ENCODE results near the gene TOR3A. TPM values are rescaled to one million over a fixed set of nuclear protein-coding genes. Genes with fewer than 3 reads are reported as not detected.

Gene TOR3A
- polyA plus RNA-seq, 10 donors: 13.2 to 19.4 (median 15.6) TPM

GRCh38 chr1:179061360-179062282 is 20.2 kb upstream of the TOR3A start:
- no peak for DNase-seq

DNA sequence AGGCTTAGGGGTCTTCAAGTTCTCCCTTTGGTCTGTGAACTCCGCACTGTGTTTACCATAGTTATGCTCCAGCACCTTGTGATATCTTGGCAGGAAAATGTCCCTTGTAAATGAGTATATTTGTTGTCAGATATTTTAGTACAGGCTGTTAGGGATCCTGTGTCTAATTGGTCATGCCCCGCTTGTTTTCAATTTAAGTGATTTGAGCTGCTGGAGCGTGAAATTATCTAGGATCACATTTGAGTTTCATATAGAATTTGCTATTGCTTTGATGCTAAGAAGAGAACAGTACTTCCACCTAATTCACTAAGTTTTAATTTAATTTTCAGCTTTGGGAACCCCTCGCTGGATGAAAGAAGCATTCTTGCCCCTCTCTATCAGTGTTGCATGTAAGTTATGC is 15.4 kb upstream of the TOR3A start:
- no peak for DNase-seq

- no peak for DNase-seq
Measured at GRCh38 chr1:179077396-179077795, 4.5 kb upstream of the TOR3A start.

DNA sequence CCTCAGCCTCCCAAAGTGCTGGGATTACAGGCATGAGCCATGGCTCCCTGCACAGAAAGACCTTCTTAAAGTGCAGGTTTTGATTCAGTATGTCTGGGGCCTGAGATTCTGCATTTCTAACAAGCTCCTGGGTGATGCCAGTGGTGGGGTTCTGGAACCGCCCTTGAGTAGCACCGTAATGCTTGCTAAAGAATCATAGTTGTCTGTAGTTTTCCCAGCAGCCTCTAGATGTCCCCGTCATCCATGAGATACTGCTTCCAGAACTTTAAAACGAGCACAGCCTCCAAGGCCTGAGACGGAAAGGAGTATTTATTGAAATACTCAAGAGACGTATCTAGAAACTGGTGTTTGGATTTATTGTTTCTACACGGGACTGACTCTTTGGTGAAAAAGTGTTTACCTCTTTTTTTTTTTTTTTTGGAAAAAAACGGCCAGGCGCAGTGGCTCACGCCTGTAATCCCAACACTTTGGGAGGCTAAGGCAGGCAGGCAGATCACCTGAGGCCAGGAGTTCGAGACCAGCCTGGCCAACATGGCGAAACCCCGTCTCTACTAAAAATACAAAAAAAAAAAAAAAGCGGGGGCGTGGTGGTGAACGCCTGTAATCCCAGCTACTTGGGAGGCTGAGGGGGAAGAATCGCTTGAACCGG is 2.6 kb upstream of the TOR3A start:
- peak; percentile 69 to 83 (median 71) for DNase-seq

- DNase-seq: no peak
Measured at GRCh38 chr1:179080866-179081686, 794 bp upstream of the TOR3A start.

DNA sequence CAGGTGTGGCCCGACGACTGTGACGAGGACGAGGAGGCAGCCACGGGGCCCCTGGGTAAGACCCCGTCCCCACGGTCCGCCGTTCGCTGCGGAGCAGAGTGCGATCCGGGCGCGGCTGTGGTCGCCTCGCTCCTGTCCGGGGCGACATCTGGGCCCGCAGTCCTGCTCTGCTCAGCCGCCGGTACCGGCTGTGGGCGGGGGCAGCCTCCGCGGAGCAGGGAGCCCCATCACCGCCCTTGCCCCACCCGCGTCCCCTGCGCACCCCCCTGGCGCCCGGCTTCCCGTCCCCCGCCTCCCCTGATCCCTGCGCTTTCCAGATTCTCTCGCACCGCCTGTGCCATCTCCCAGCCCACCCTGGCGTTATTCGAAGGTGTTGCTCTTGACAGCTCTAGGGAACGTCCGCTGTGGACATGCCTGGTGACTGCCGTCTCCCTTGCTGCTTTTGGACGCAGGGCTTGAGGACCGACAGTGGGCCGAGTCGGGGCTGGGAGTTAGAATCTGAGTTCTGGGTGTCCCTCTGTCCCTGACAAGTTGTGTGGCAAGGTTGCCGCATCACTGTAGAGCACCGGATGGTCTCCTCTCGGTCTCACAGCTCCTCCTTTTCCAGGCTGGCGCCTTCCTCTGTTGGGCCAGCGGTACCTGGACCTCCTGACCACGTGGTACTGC is 596 bp downstream of the TOR3A start:
- DNase-seq: peak in 2 of 3 donors; percentile 16 to 55

- DNase-seq: no peak
Measured at GRCh38 chr1:179082999-179083335, 1.1 kb downstream of the TOR3A start.

GRCh38 chr1:179083533-179083932 is 1.7 kb downstream of the TOR3A start:
- DNase-seq: no peak

DNA sequence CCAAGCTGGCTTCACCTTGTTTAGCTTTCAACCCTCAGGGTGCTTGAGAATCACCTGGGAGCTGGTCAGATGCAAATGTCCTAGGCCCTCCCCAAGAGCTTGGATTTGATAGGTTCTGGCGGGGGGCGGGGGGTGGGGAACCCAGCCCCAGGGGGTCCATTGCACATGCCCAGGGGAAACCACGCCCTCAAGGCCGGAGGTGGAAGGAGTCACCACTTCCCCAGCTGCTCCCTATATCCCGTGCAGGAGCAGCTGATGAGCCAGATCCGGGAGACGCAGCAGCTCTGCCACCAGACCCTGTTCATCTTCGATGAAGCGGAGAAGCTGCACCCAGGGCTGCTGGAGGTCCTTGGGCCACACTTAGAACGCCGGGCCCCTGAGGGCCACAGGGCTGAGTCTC is 5.8 kb downstream of the TOR3A start:
- DNase-seq: no peak

GRCh38 chr1:179089827-179090482 is 8.1 kb downstream of the TOR3A start:
- DNase-seq: no peak

GRCh38 chr1:179090522-179090921 is 8.7 kb downstream of the TOR3A start:
- no peak for DNase-seq

- no peak for DNase-seq
Measured at GRCh38 chr1:179090923-179091322, 9.1 kb downstream of the TOR3A start.

GRCh38 chr1:179091691-179092165 is 9.9 kb downstream of the TOR3A start:
- no peak for DNase-seq

DNA sequence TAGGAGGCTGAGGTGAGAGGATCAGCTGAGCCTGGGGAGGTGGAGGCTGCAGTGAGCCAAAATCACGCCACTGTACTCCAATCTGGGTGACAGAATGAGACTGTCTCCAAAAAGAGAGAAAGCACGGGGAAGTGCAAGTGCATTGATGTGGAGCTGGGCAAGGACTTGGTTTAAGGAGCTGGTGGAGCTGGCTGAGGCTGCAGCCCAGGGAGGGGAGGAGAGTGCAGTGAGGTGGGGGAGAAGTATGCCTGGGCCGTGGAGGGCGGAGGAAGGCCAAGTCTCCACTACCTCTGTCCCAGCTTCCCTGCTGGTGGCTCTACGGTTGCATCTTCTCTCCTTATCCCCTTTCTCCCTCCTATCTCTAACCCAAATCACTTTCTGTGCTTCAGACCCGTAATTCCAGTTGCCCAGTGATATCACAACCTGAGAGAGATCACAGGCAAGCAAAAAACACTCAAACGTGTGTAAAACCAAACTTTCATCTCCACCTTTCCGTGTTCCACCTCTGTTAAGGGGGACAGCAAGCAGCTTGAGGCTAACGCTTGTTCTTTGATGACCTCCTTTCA is 11.1 kb downstream of the TOR3A start:
- DNase-seq: no peak

DNA sequence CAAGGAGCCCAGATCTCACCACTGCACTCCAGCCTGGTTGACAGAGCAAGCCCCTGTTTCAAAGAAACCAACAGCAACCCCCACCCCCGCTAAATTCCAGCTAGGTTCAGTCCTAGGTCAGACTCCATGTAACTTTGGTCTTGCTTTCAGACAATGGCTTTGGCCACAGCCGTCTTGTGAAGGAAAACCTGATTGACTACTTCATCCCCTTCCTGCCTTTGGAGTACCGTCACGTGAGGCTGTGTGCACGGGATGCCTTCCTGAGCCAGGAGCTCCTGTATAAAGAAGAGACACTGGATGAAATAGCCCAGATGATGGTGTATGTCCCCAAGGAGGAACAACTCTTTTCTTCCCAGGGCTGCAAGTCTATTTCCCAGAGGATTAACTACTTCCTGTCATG is 12.9 kb downstream of the TOR3A start:
- DNase-seq: no peak

DNA sequence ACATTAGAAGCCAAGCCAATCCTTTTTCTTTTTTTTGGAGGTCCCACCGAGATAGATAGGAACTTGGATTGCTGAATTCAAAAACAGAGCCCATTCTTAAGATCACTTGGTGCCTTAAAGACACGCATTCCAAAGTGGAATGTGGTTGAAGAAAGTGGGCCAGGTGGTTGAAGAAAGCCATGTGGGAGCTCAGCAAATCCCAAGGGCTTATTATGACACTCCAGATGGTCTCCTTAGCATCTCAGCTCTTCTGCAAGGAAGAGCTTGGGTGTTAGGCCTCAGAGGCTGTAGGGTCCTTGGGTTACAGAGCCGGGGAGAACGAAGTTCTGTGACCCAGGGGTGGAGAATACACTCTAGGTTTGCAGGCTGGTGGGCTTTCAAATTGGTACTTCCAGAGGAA is 13.5 kb downstream of the TOR3A start:
- no peak for DNase-seq

- no peak for DNase-seq
Measured at GRCh38 chr1:179095924-179096323, 14.1 kb downstream of the TOR3A start.

DNA sequence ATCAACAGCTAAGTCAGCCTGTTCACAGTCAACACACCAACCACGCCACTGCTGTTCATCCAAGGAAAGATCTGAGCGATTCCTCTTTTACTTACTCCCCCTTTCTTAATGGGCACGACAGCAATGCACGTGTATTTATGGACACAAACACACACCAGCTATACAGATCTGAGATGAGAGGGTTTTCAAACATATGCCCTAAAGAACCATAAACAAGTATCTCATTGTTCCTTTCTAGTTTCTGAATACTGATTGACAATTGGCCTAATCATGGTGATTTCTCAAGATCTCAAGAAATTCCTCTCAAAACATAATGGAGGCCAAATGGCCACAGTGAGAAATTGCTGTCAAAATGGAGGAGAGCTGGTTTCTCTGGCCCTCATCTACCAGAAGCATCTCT is 18.0 kb downstream of the TOR3A start:
- no peak for DNase-seq

DNA sequence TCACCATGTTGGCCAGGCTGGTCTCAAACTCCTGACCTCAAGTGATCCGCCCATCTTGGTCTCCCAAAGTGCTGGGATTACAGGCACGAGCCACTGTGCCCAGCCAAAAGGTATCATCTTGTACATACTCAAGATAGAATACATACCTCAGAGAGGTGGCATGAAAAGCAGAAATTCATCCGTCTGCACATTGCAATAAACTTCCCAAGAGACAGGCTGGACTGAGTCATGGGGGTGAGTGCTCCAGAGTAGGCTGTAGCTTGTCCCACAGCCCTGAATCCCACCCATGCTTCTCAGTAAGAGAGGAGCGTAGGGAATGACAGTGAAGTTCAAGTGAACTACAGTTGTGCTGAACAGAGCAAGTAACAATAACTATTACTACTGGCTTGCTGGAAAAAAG is 19.7 kb downstream of the TOR3A start:
- no peak for DNase-seq

GRCh38 chr1:179103999-179104398 is 22.1 kb downstream of the TOR3A start:
- no peak for DNase-seq
